Anterior cingulate cortex (tissue), 58 donors: ENCODE measurements around the gene DOP1B.
"Not testable (repeated sequence)": the region's sequence is repeated elsewhere in the genome, so short reads cannot be mapped to it uniquely, and the experiment has no call there.

Source experiments
- DNase-seq, 58 donors: peaks; one replicate each; lab custom pipeline; 2025; lab: John Stamatoyannopoulos, UW

DOP1B gene

GRCh38 chr21:36132696-36133095, 23.9 kb upstream of the DOP1B start:
- no peak for DNase-seq

GRCh38 chr21:36134803-36135390, 21.7 kb upstream of the DOP1B start, which contains the start of gene CBR3:
Gene CBR3, plus strand, starts transcription at chr21:36135079. Its CDS starts 114 bp downstream, at chr21:36135193.
- peak in 38 of 58 donors; percentile 17 to 70 (median 51) for DNase-seq

- peak in 56 of 58 donors; percentile 16 to 85 (median 62) for DNase-seq
Observed at GRCh38 chr21:36135391-36136102, 21.1 kb upstream of the DOP1B start.

DNA sequence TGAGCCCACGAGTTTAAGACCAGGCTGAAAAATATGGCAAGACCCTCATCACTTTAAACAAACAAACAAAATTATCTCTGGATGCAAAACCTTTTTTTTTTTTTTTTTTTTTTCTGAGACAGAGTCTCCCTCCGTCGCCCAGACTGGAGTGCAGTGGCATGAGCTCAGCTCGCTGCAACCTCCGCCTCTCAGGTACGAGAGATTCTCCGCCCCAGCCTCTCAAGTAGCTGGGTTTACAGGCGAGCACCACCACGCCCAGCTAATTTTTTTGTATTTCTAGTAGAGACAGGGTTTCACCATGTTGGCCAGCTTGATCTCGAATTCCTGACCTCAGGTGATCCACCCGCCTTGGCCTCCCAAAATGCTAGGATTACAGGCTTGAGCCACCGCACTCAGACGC, 16.8 kb upstream of the DOP1B start:
- DNase-seq = not testable (repeated sequence)

GRCh38 chr21:36141513-36141925, 15.1 kb upstream of the DOP1B start:
- peak in 49 of 58 donors; percentile 14 to 83 (median 52) for DNase-seq

GRCh38 chr21:36144233-36144632, 12.4 kb upstream of the DOP1B start:
- not testable (repeated sequence) for DNase-seq

GRCh38 chr21:36145259-36145658, 11.4 kb upstream of the DOP1B start:
- DNase-seq = no peak

- DNase-seq = no peak
Observed at GRCh38 chr21:36147911-36148310, 8.7 kb upstream of the DOP1B start.

GRCh38 chr21:36148886-36149285, 7.7 kb upstream of the DOP1B start:
- DNase-seq = no peak

GRCh38 chr21:36149788-36150711, 6.6 kb upstream of the DOP1B start:
- peak in 24 of 58 donors; percentile 9 to 65 (median 25) for DNase-seq

DNA sequence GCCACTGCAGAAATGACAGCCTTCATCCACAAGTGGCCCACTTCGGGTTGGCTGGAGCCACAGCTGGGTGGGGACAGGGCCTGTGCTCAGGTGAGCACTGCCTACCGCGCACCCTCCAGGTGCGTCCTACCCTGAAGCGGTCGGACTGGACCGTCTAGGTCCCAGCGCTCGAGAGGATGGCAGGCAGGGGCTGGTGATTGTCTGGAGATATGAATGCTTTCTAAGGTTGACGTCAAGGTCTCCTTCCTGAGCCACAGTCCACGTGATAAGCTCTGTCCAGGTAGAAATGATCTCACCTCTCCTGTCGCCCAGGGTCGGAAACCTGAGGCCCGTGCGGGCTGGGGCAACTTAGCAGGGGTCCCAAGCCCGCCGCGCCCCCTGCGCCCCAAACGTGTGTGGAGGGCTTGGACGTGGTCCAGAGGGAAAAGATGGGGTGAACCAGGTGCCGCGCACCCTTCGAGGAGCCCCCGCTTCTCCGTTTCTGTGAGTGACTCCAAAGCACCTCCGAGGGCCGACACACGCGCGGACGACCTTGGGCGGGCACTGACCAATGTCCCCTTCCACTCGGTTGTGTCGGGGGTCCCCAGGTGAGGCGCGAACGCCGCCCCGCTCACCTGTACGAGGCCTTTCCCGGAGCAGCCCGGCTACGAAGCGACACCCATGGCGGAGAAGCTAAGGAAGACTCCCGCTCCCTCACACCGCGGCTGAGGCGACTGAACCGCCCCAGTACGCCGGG, 853 bp upstream of the DOP1B start:
- peak in 3 of 58 donors; percentile 18 to 57 (median 51) for DNase-seq

GRCh38 chr21:36156339-36156814, 247 bp upstream of the DOP1B start:
- DNase-seq = peak; percentile 84 to 100 (median 100)

- no peak for DNase-seq
Observed at GRCh38 chr21:36159356-36159921, 2.8 kb downstream of the DOP1B start.

DNA sequence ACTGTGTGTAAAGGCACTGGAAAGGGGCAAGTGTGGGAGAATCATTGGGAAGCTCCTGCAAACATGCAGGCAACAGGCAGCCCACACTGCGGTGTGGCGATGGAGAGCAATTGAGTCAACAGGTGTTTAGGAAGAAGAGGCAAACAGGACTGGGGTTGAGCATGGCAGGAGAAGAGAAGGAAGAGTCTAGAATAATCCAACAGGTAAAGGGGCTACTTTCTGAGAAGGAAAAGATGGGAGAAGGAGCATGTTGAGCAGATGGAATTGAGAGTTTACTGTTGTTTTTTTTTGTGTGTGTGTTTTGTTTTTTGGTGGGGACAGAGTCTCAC, 4.2 kb downstream of the DOP1B start:
- DNase-seq = no peak

DNA sequence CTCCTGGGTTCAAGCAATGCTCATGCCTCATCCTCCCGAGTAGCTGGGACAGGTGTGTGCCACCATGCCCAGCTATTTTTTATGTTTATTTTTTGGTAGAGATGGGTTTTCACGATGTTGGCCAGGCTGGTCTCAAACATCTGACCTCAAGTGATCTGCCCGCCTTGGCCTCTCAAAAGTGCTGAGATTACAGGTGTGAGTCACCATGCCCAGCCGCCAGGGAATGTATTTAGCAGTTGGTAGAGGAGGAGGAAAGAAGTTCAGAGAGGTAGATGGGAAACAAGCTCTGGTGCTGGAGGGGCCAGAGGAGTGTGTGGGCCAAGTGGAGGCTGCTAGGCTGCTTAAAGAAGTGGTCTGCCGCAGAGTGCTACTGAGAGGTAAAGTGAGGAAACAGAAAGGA, 6.0 kb downstream of the DOP1B start:
- DNase-seq = no peak

DNA sequence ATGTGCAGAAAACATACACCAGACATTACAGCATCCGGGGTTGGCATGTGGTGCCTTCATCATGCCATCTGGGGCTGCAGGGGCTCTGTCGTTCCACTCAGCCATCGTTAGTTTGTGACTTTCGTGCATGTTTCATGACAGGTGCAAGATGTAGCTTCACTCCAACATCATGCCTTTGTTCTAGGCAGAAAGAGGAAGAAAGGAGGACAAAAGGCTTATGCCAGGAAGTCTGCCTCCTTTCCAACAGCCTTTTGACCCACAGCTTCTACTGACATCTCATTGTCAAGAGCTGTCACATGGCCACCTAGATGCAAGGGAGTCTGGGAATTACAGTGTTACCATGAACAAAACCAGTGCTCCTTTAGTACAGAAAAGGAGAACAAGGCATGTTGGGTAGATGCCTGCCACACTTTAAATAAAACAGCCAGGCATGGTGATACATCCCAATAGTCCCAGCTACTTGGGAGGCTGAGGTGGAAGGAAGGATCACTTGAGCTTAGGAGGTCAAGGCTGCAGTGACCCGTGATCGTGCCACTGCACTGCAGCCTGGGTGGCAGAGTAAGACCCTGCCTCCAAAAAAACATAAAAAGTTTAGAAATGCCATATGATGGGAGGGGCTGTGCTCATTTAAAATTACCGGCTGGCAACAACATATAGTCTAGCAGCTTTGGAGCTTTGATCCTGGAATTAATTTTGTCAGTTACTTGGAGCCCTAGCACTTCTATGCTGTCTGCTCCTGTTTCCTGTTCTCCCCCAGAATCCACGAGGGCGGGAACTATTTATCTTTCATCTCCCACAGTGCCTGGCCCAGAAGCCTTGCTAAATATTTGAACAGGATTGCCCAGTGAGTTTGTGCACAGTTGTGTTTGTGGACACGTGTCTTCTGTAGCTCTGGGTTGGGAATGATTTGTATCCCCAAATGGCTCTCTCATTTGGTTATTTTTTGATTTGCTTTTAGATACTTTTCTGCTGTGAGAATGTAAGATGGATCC, 7.4 kb downstream of the DOP1B start:
- peak in 2 of 58 donors; percentile 6 to 12 for DNase-seq

GRCh38 chr21:36165356-36165755, 8.7 kb downstream of the DOP1B start:
- DNase-seq = no peak

GRCh38 chr21:36166705-36167104, 10.1 kb downstream of the DOP1B start:
- no peak for DNase-seq

GRCh38 chr21:36167541-36167940, 10.9 kb downstream of the DOP1B start:
- DNase-seq = no peak
